ENCODE results near the gene FAM110D. TPM values are rescaled to one million over a fixed set of nuclear protein-coding genes. Genes with fewer than 3 reads are reported as not detected.

Gene FAM110D
- total RNA-seq, 1 experiment from 2014 or later: 0.05 TPM

DNA sequence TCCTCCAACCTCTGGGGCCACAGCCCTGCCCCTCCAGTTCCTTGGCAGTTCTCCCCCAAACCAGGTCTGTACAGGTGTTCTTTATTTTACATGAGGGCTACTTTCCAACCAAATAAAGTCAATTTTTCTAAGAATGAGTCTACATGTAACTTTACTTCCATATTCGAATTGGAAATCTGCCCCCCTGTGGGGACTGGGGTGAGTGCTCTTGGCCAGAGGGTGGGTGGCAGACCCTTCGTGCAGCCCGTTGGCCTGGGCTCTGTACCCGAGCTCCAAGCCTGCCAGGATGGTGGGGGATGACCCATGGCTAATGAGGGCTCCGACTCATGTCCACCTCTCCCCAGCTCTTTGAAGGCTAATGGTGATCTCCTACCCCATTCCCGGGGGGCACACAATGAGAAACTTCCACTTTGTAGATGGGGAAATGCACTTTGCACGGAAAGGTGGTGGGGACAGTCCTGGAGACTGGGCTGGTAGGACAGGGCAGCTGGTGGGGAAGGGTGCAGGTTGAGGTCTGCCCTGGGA is 30.9 kb downstream of the FAM110D start:
- TF ChIP-seq POLR2AphosphoS5 (IDR thresholded peaks at IDR 0.05; ENCODE audit: low read depth, low read length) (no peak), TCF7L2 (IDR thresholded peaks at IDR 0.05; ENCODE audit: low read depth, low read length) (no peak), SIN3A (IDR thresholded peaks at IDR 0.05; ENCODE audit: borderline replicate concordance, insufficient read depth, low read depth, low read length) (no peak), REST (IDR thresholded peaks at IDR 0.05; ENCODE audit: insufficient read depth in 1 of 2, low read depth in 2 of 2, low read length in 1 of 2) (no peak), CTCF (IDR thresholded peaks at IDR 0.05) (no peak)
- ChIA-PET CTCF (interaction anchor here (2.5 kb wide), 1 partner anchor 44 kb away, joined by 10 read pairs; the partner anchor contains the start of gene CEP85), POLR2A (no interaction called here)
- no peaks in the 10 kb centered on the region for H3K27me3 ChIP-seq (ENCODE audit: control insufficient read depth, insufficient read depth, low read length)
- no peak for DNase-seq (ENCODE audit: low read depth, low spot score)
- in situ Hi-C loops (cut with HindIII; ENCODE audit: low pct_unique_long_range_greater_than_20kb, low sequenced_read_pairs): no loop called here
- H3K4me1 ChIP-seq (ENCODE audit: control insufficient read depth, insufficient read depth, low read length): no peaks in the 10 kb centered on the region
- no peak for ATAC-seq
- H3K9me3 ChIP-seq (ENCODE audit: control insufficient read depth, insufficient read depth, low read depth, low read length): no peaks in the 10 kb centered on the region
- H3K36me3 ChIP-seq (ENCODE audit: control insufficient read depth, insufficient read depth, low read length): no peaks in the 10 kb centered on the region
- no TSS peak for BruUV-seq (replicated peaks)
- no peak overlapping the region for H3K27ac ChIP-seq (ENCODE audit: low read length)
- intact Hi-C loops (cut with micrococcal nuclease; ENCODE audit: unreplicated experiment): no loop called here
- H3K4me3 ChIP-seq (ENCODE audit: low read depth in 2 of 2, low read length in 2 of 2): no peak overlapping the region

- no TSS peak for BruUV-seq (replicated peaks)
- no peak for TF ChIP-seq POLR2AphosphoS5 (IDR thresholded peaks at IDR 0.05; ENCODE audit: low read depth, low read length)
- TF ChIP-seq REST (IDR thresholded peaks at IDR 0.05; ENCODE audit: insufficient read depth in 1 of 2, low read depth in 2 of 2, low read length in 1 of 2): no peak
- no peak for TF ChIP-seq SIN3A (IDR thresholded peaks at IDR 0.05; ENCODE audit: borderline replicate concordance, insufficient read depth, low read depth, low read length)
- TF ChIP-seq CTCF (IDR thresholded peaks at IDR 0.05): no peak
- no peak for TF ChIP-seq TCF7L2 (IDR thresholded peaks at IDR 0.05; ENCODE audit: low read depth, low read length)
- Histone ChIP-seq H3K27ac (ENCODE audit: low read length) (no peak within 1 kb of the TSS), H3K4me3 (ENCODE audit: low read depth in 2 of 2, low read length in 2 of 2) (no peak within 1 kb of the TSS), H3K27me3 (ENCODE audit: control insufficient read depth, insufficient read depth, low read length) (no peaks in the 10 kb centered on the region), H3K4me1 (ENCODE audit: control insufficient read depth, insufficient read depth, low read length) (no peaks in the 10 kb centered on the region), H3K36me3 (ENCODE audit: control insufficient read depth, insufficient read depth, low read length) (no peaks in the 10 kb centered on the region), H3K9me3 (ENCODE audit: control insufficient read depth, insufficient read depth, low read depth, low read length) (no peaks in the 10 kb centered on the region)
- ATAC-seq (peak; percentile 66), DNase-seq (ENCODE audit: low read depth, low spot score) (no peak)
- CTCF ChIA-PET: interaction anchor here (2.5 kb wide), 1 partner anchor 43 kb away, joined by 10 read pairs; the partner anchor contains the start of gene CEP85
- intact Hi-C loops (cut with micrococcal nuclease; ENCODE audit: unreplicated experiment) (no loop called here), in situ Hi-C loops (cut with HindIII; ENCODE audit: low pct_unique_long_range_greater_than_20kb, low sequenced_read_pairs) (no loop called here)
- POLR2A ChIA-PET: no interaction called here
These were observed 31.6 kb downstream of the FAM110D start, which contains the start of gene CATSPER4 for GRCh38 chr1:26190373-26190987. Gene CATSPER4 (plus strand): TSS chr1:26190602. CDS start chr1:26190628, 26 bp downstream.

Data from Panc1 (cell line).